HCT116 (cell line): Measurements from ENCODE around the gene METTL22. TPM values are rescaled to one million over a fixed set of nuclear protein-coding genes. Genes with fewer than 3 reads are reported as not detected.

Experiments
- ATAC-seq: fragments of 200-7000 bp; cut with Tn5 transposase; 2 replicates; pipeline ENCODE4 v1.9.1; 2020; ENCODE audit warnings: mild to moderate bottlenecking, moderate library complexity
- BruUV-seq: library from RNA; stranded (reverse); fragments of 400-500 nt; replicated peaks from 2 replicates; lab custom pipeline; 2021; lab: Mats Ljungman, UMichigan
- CTCF ChIA-PET: fragments of 300-600 bp; sonication (Branson Sonifier 250); formaldehyde crosslinking; loops from one replicate; lab custom pipeline; 2021; ENCODE audit warnings: antibody characterized with exemption; lab: Charles Lee
- POLR2A ChIA-PET: fragments of 300-600, 350-600 bp; sonication (Branson Sonifier 250); formaldehyde crosslinking; loops from one replicate; lab custom pipeline; 2021; ENCODE audit warnings: antibody characterized with exemption; lab: Charles Lee
- RAD21 ChIA-PET, 2 experiments: fragments of 300-600 bp; sonication (Branson Sonifier 250); formaldehyde crosslinking; loops; one replicate each; lab custom pipeline; 2023; ENCODE audit warnings: low total read pairs in 2 of 2; ENCODE audit not compliant: uncharacterized antibody in 2 of 2, unreplicated experiment in 2 of 2, low non-redundant PET in 1 of 2; lab: Charles Lee
- DNase-seq: peaks from one replicate; pipeline ENCODE4 v3.0.0-alpha.2; 2010; ENCODE audit warnings: low read depth, low spot score
- H2AFZ ChIP-seq: fragments of 200-600 bp; shearing (Covaris generic), sonication (generic); 2 replicates; pipeline ENCODE4 v1.6.1; 2017; ENCODE audit warnings: low read depth, mixed run types, mixed read lengths, antibody characterized with exemption, low read length; ENCODE audit not compliant: poor library complexity, severe bottlenecking
- H3K27ac ChIP-seq: 2 replicates; pipeline ENCODE4 v1.5.1; 2012; ENCODE audit warnings: low read depth, low read length
- H3K27me3 ChIP-seq: fragments of 200-600 bp; sonication (generic); 2 replicates; pipeline ENCODE4 v1.6.1; 2016; ENCODE audit warnings: mixed run types, low read length, mixed read lengths; ENCODE audit not compliant: insufficient read depth
- H3K36me3 ChIP-seq, 2 experiments: fragments of 200-500 bp in 1 of 2; fragments of 200-600 bp in 1 of 2; sonication (Bioruptor generic) in 1 of 2; sonication (generic) in 1 of 2; 2 replicates each; pipeline versions ENCODE4 v1.5.1 to v1.6.1; 2014 to 2016; ENCODE audit warnings: low read length in 2 of 2, inconsistent platforms in 1 of 2, mixed read lengths in 1 of 2, mixed run types in 1 of 2; ENCODE audit not compliant: insufficient read depth in 2 of 2, control insufficient read depth in 1 of 2
- H3K4me1 ChIP-seq, 2 experiments: fragments of 200-600 bp in 1 of 2; sonication (generic) in 1 of 2; 2 replicates each; pipeline versions ENCODE4 v1.5.1 to v1.6.1; 2012 to 2017; ENCODE audit warnings: low read length in 2 of 2, inconsistent platforms in 1 of 2, mild to moderate bottlenecking in 1 of 2, mixed read lengths in 1 of 2, mixed run types in 1 of 2, moderate library complexity in 1 of 2; ENCODE audit not compliant: insufficient read depth in 2 of 2, control insufficient read depth in 1 of 2
- H3K4me2 ChIP-seq: fragments of 200-600 bp; sonication (generic); 2 replicates; pipeline ENCODE4 v1.6.1; 2017; ENCODE audit warnings: mixed run types, low read length, mixed read lengths
- H3K4me3 ChIP-seq, 2 experiments: fragments of 200-600 bp in 1 of 2; sonication (generic) in 1 of 2; replicated peaks in 1 of 2; 2 replicates each; pipeline ENCODE4 v1.5.1; 2011 to 2016; ENCODE audit warnings: low read length in 2 of 2, control low read depth in 1 of 2, low read depth in 1 of 2, mild to moderate bottlenecking in 1 of 2, mixed read lengths in 1 of 2, mixed run types in 1 of 2
- H3K79me2 ChIP-seq: fragments of 200-600 bp; sonication (generic); 2 replicates; pipeline ENCODE4 v1.6.1; 2017; ENCODE audit warnings: mild to moderate bottlenecking, mixed run types, low read length, moderate library complexity, mixed read lengths; ENCODE audit not compliant: insufficient read depth
- H3K9ac ChIP-seq: fragments of 200-600 bp; sonication (generic); 2 replicates; pipeline ENCODE4 v1.6.1; 2016; ENCODE audit warnings: low read length, mixed read lengths
- H3K9me2 ChIP-seq: fragments of 200-600 bp; sonication (generic), shearing (Covaris generic); 2 replicates; pipeline ENCODE4 v1.6.1; 2017; ENCODE audit warnings: mixed run types, mild to moderate bottlenecking, moderate library complexity; ENCODE audit not compliant: insufficient read depth
- H3K9me3 ChIP-seq, 2 experiments: fragments of 200-500 bp in 1 of 2; fragments of 200-600 bp in 1 of 2; sonication (Bioruptor generic) in 1 of 2; sonication (generic) in 1 of 2; 2 replicates each; pipeline ENCODE4 v1.6.1; 2014 to 2017; ENCODE audit warnings: low read length in 2 of 2, mixed read lengths in 2 of 2, inconsistent platforms in 1 of 2, low read depth in 1 of 2, mild to moderate bottlenecking in 1 of 2, mixed run types in 1 of 2, moderate library complexity in 1 of 2; ENCODE audit not compliant: control insufficient read depth in 1 of 2, insufficient read depth in 1 of 2
- H4K20me1 ChIP-seq: fragments of 200-600 bp; sonication (generic), shearing (Covaris generic); 2 replicates; pipeline ENCODE4 v1.6.1; 2017; ENCODE audit warnings: mixed run types, mild to moderate bottlenecking, moderate library complexity; ENCODE audit not compliant: insufficient read depth
- CEBPB ChIP-seq: IDR thresholded peaks from 2 replicates; pipeline ENCODE4 v1.6.1; 2012; ENCODE audit warnings: low read depth
- CTCF ChIP-seq, 3 experiments: fragments of 200-600 bp in 1 of 3; sonication (generic) in 1 of 3; IDR thresholded peaks in 2 of 3; conservative IDR thresholded peaks in 1 of 3; 2 replicates each; pipeline ENCODE4 v1.5.1; 2012 to 2017; ENCODE audit warnings: low read depth in 2 of 3, low read length in 2 of 3, antibody characterized with exemption in 1 of 3, borderline replicate concordance in 1 of 3, control low read depth in 1 of 3, mild to moderate bottlenecking in 1 of 3, mixed read lengths in 1 of 3, mixed run types in 1 of 3, moderate library complexity in 1 of 3; ENCODE audit not compliant: insufficient read depth in 1 of 3
- EGR1 ChIP-seq: IDR thresholded peaks from 2 replicates; pipeline ENCODE4 v1.6.1; 2012; ENCODE audit warnings: low read depth
- ELF1 ChIP-seq: IDR thresholded peaks from 2 replicates; pipeline ENCODE4 v1.6.1; 2012; ENCODE audit warnings: low read depth, borderline replicate concordance
- FOSL1 ChIP-seq: IDR thresholded peaks from 2 replicates; pipeline ENCODE4 v1.6.1; 2012; ENCODE audit warnings: low read depth
- JUND ChIP-seq: IDR thresholded peaks from 2 replicates; pipeline ENCODE4 v1.6.1; 2012
- POLR2A ChIP-seq: IDR thresholded peaks from 2 replicates; pipeline ENCODE4 v1.7.0; 2011; ENCODE audit warnings: borderline replicate concordance; ENCODE audit not compliant: insufficient read depth, insufficient read length; ENCODE audit errors: extremely low read depth
- POLR2AphosphoS5 ChIP-seq: IDR thresholded peaks from 2 replicates; pipeline ENCODE4 v1.6.1; 2011; ENCODE audit warnings: mild to moderate bottlenecking, low read depth, low read length, moderate library complexity
- REST ChIP-seq: IDR thresholded peaks from 2 replicates; pipeline ENCODE4 v1.6.1; 2012; ENCODE audit warnings: low read depth
- SIN3A ChIP-seq: IDR thresholded peaks from 2 replicates; pipeline ENCODE4 v1.6.1; 2012; ENCODE audit warnings: low read depth
- SRF ChIP-seq: IDR thresholded peaks from 2 replicates; pipeline ENCODE4 v1.6.1; 2012; ENCODE audit warnings: low read depth
- ZBTB33 ChIP-seq: IDR thresholded peaks from 2 replicates; pipeline ENCODE4 v1.6.1; 2011; ENCODE audit warnings: mild to moderate bottlenecking, low read length, moderate library complexity; ENCODE audit not compliant: insufficient replicate concordance; ENCODE audit errors: extremely low read depth
- ZFX ChIP-seq: fragments of 450-650 bp; IDR thresholded peaks from 2 replicates; pipeline ENCODE4 v1.6.1; 2017
- intact Hi-C: fragments of 100-400 bp; cut with micrococcal nuclease; formaldehyde crosslinking; loops from 2 replicates; pipeline ENCODE4 v1.10.0; 2022
- total RNA-seq: library from RNA; stranded (reverse); gene quantifications from one replicate; pipeline ENCODE4 v1.2.1, GENCODE V29; 2021; ENCODE audit not compliant: unreplicated experiment
- TF ChIP-seq, protein P1 (sequence below): IDR thresholded peaks from 2 replicates; pipeline ENCODE4 v1.6.1; 2012

Gene METTL22
- total RNA-seq, 1 experiment from 2014 or later: 33.3 TPM

- H3K4me3 ChIP-seq: no peak overlapping the region
- no peaks in the 10 kb centered on the region for H4K20me1 ChIP-seq
- no peaks in the 10 kb centered on the region for H3K79me2 ChIP-seq
- intact Hi-C loops: no loop called here
- DNase-seq: no peak
- ATAC-seq: no peak
- no peak overlapping the region for H3K4me2 ChIP-seq
- H3K9ac ChIP-seq: no peak overlapping the region
- no peaks in the 10 kb centered on the region for H3K9me3 ChIP-seq
- RAD21 ChIA-PET: no interaction called here
- H3K27ac ChIP-seq: no peak overlapping the region
- peaks cover 0 to 13% of the 10 kb centered on the region in 2 experiments; a peak in 2 of 4 replicates for H3K4me1 ChIP-seq
- no peaks in the 10 kb centered on the region for H3K9me2 ChIP-seq
- no peak overlapping the region for H2AFZ ChIP-seq
- H3K27me3 ChIP-seq: no peaks in the 10 kb centered on the region
- CTCF ChIA-PET: no interaction called here
- POLR2A ChIA-PET: no interaction called here
- no TSS peak for BruUV-seq
- H3K36me3 ChIP-seq: no peaks in the 10 kb centered on the region
- TF ChIP-seq CTCF (IDR thresholded peaks at IDR 0.05 in 2 of 3, conservative IDR thresholded peaks at IDR 0.05 in 1 of 3; ENCODE audit: borderline replicate concordance in 1 of 3, insufficient read depth in 1 of 3, low read depth in 2 of 3, low read length in 2 of 3) (no peak), FOSL1 (no peak), JUND (no peak), REST (no peak), EGR1 (no peak), ZFX (no peak), ELF1 (no peak), ZBTB33 (no peak), SIN3A (no peak), POLR2AphosphoS5 (no peak), SRF (no peak), POLR2A (no peak), CEBPB (no peak)
- TF ChIP-seq, protein P1, sequence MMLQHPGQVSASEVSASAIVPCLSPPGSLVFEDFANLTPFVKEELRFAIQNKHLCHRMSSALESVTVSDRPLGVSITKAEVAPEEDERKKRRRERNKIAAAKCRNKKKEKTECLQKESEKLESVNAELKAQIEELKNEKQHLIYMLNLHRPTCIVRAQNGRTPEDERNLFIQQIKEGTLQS: no peak
- TF ChIP-seq, all 23 proteins: peak for 0
These were observed 36.5 kb upstream of the METTL22 start for GRCh38 chr16:8585041-8585440.
